GM12878 (cell line): ENCODE measurements around the gene NT5C. TPM values are rescaled to one million over a fixed set of nuclear protein-coding genes. Genes with fewer than 3 reads are reported as not detected.

Experiments
- ATAC-seq: fragments of 200-7000 bp; cut with Tn5 transposase; 3 replicates; pipeline ENCODE4 v1.9.1; 2020; ENCODE audit warnings: mild to moderate bottlenecking, moderate library complexity
- BruUV-seq: library from RNA; stranded (reverse); fragments of 400-500 nt; replicated peaks from 2 replicates; lab custom pipeline; 2021; lab: Mats Ljungman, UMichigan
- CTCF ChIA-PET: fragments of 300-600 bp; sonication (Branson Sonifier 250); formaldehyde crosslinking; extraction: SDS; loops from one replicate; lab custom pipeline; 2021; ENCODE audit warnings: inconsistent platforms; lab: Yijun Ruan, JAX
- POLR2A ChIA-PET: fragments of 350-600 bp; formaldehyde crosslinking; extraction: SDS; loops from one replicate; lab custom pipeline; 2021; ENCODE audit warnings: inconsistent platforms; lab: Charles Lee
- RAD21 ChIA-PET: fragments of 300-600 bp; sonication (Branson Sonifier 250); formaldehyde crosslinking; loops from one replicate; lab custom pipeline; 2023; ENCODE audit warnings: antibody characterized with exemption; ENCODE audit not compliant: unreplicated experiment; lab: Charles Lee
- SMC1A ChIA-PET: fragments of 300-600 bp; sonication (Branson Sonifier 250); formaldehyde crosslinking; loops from one replicate; lab custom pipeline; 2023; ENCODE audit not compliant: unreplicated experiment, uncharacterized antibody; lab: Charles Lee
- DNase-seq: peaks from one replicate; pipeline ENCODE4 v3.0.0-alpha.2; 2011; ENCODE audit warnings: low read depth, low spot score
- FAIRE-seq: peaks from 3 replicates; lab custom pipeline; 2011; peaks lifted over from hg19 to GRCh38; lab: Jason Lieb, UNC
- H2AFZ ChIP-seq: 2 replicates; pipeline ENCODE4 v1.6.0; 2011; ENCODE audit warnings: low read depth, low read length, control low read depth; ENCODE audit not compliant: control insufficient read depth
- H3K27ac ChIP-seq: 2 replicates; pipeline ENCODE4 v1.5.1; 2011; ENCODE audit warnings: control low read depth; ENCODE audit not compliant: control insufficient read depth, insufficient read depth
- H3K27me3 ChIP-seq, 2 experiments: replicated peaks in 1 of 2; 2 replicates each; pipeline versions ENCODE4 v1.6.0 to v1.6.1; 2011; ENCODE audit warnings: low read length in 1 of 2; ENCODE audit not compliant: control insufficient read depth in 2 of 2, insufficient read depth in 2 of 2
- H3K36me3 ChIP-seq, 2 experiments: 2 replicates each; pipeline ENCODE4 v1.5.1; 2011; ENCODE audit warnings: low read length in 1 of 2; ENCODE audit not compliant: control insufficient read depth in 2 of 2, insufficient read depth in 2 of 2
- H3K4me1 ChIP-seq: 2 replicates; pipeline ENCODE4 v1.6.1; 2011; ENCODE audit warnings: mild to moderate bottlenecking, low read length, moderate library complexity, mixed read lengths; ENCODE audit not compliant: control insufficient read depth, insufficient read depth
- H3K4me2 ChIP-seq: 2 replicates; pipeline ENCODE4 v1.6.0; 2011; ENCODE audit warnings: control low read depth; ENCODE audit not compliant: control insufficient read depth, insufficient read depth
- H3K4me3 ChIP-seq: fragments of 200-600 bp; sonication (generic); 2 replicates; pipeline ENCODE4 v1.5.1; 2016
- H3K79me2 ChIP-seq: 2 replicates; pipeline ENCODE4 v1.6.0; 2011; ENCODE audit warnings: low read length; ENCODE audit not compliant: control insufficient read depth, insufficient read depth
- H3K9ac ChIP-seq: 2 replicates; pipeline ENCODE4 v1.8.0; 2011; ENCODE audit warnings: low read length, control low read depth, mixed read lengths; ENCODE audit not compliant: control insufficient read depth, insufficient read depth
- H3K9me3 ChIP-seq: replicated peaks from 3 replicates; pipeline ENCODE4 v1.5.1; 2011; ENCODE audit warnings: mild to moderate bottlenecking, low read length; ENCODE audit not compliant: control insufficient read depth, insufficient read depth
- H4K20me1 ChIP-seq: 2 replicates; pipeline ENCODE4 v1.6.0; 2011; ENCODE audit not compliant: control insufficient read depth, insufficient read depth
- BCLAF1 ChIP-seq: fragments of 450-650 bp; IDR thresholded peaks from 2 replicates; pipeline ENCODE4 v1.6.1; 2017; ENCODE audit warnings: antibody characterized with exemption, mild to moderate bottlenecking, moderate library complexity
- CEBPB ChIP-seq, 2 experiments: fragments of 150-350 bp in 1 of 2; IDR thresholded peaks; 2 replicates each; pipeline ENCODE4 v1.6.1; 2012 to 2014; ENCODE audit warnings: low read depth in 2 of 2, low read length in 2 of 2, borderline replicate concordance in 1 of 2, inconsistent platforms in 1 of 2
- CREM ChIP-seq: IDR thresholded peaks from 2 replicates; pipeline ENCODE4 v1.6.1; 2014; ENCODE audit warnings: antibody characterized with exemption, low read depth
- DPF2 ChIP-seq: fragments of 450-650 bp; IDR thresholded peaks from 2 replicates; pipeline ENCODE4 v1.6.1; 2017; ENCODE audit warnings: mild to moderate bottlenecking
- POLR2A ChIP-seq: IDR thresholded peaks from 2 replicates; pipeline ENCODE4 v1.6.1; 2011; ENCODE audit warnings: low read depth, mild to moderate bottlenecking, low read length
- ZSCAN29 ChIP-seq: fragments of 450-650 bp; IDR thresholded peaks from 2 replicates; pipeline ENCODE4 v1.6.1; 2017; ENCODE audit warnings: mild to moderate bottlenecking, moderate library complexity
- WGBS: methylation state at CpG from one replicate; pipeline ENCODE4 v1.1.6; 2016; ENCODE audit warnings: low lambda C conversion rate; ENCODE audit not compliant: insufficient replicate concordance, insufficient coverage; ENCODE audit errors: missing lambda C conversion rate; 5-methylcytosine and 5-hydroxymethylcytosine counted together
- in situ Hi-C: fragments of 300-500 bp; cut with MboI; formaldehyde crosslinking; loops from 9 replicates; pipeline ENCODE4 v1.14.3; 2018; ENCODE audit warnings: mixed read lengths
- intact Hi-C: fragments of 100-400 bp; cut with micrococcal nuclease; formaldehyde crosslinking; loops from one replicate; pipeline ENCODE4 v1.14.2; 2022; ENCODE audit not compliant: unreplicated experiment
- polyA plus RNA-seq, 11 experiments: library from polyadenylated mRNA; depleted of rRNA in 4 of 11; unstranded in 6 of 11; stranded (reverse) in 5 of 11; fragments of >200 nt; fragmentation: Nextera tagmentation in 4 of 11; fragmentation: Illumina TruSeq in 1 of 11; extraction: Ambion mirVana in 4 of 11; extraction: Trizol in 1 of 11; gene quantifications; 1 replicate in 1 of 11; 2 replicates in 10 of 11; pipeline versions ENCODE4 v1.2.1 to v1.2.3, GENCODE V29; 2011 to 2016; ENCODE audit warnings: inconsistent platforms in 2 of 11, missing spikeins in 2 of 11, low read depth in 1 of 11
- total RNA-seq, 4 experiments: library from RNA; depleted of rRNA in 3 of 4; stranded (reverse); fragments of >200 nt in 3 of 4; fragmentation: Illumina TruSeq in 1 of 4; extraction: Trizol in 1 of 4; gene quantifications; 2 replicates each; pipeline versions ENCODE4 v1.2.1 to v1.2.3, GENCODE V29; 2013 to 2021

The NT5C gene
- total and polyA plus RNA-seq, 10 of the 15 experiments (the other 5 are each of a cell fraction or from before 2014, with no cell fraction given) = 3.7 to 158 (median 63.9) TPM

- FAIRE-seq (no peak), ATAC-seq (no peak), DNase-seq (no peak)
- ChIA-PET CTCF (interaction anchor here (7.6 kb wide), 1 partner anchor 30 kb away, joined by 54 read pairs; no protein-coding TSS in a partner anchor), POLR2A (no interaction called here), SMC1A (no interaction called here), RAD21 (no interaction called here)
- Histone ChIP-seq H3K79me2 (no peaks in the 10 kb centered on the region), H3K4me1 (peaks cover 27% of the 10 kb centered on the region), H3K9ac (no peak overlapping the region), H3K36me3 (no peaks in the 10 kb centered on the region), H3K27ac (no peak overlapping the region), H3K4me2 (no peak overlapping the region), H3K27me3 (no peaks in the 10 kb centered on the region), H3K4me3 (no peak overlapping the region), H2AFZ (no peak overlapping the region), H3K9me3 (no peaks in the 10 kb centered on the region), H4K20me1 (no peaks in the 10 kb centered on the region)
- 54% methylated on average over 6 of the region's 6 CpGs for WGBS
- in situ Hi-C loops (no loop called here), intact Hi-C loops (no loop called here)
- TF ChIP-seq CREM (no peak), BCLAF1 (no peak), CEBPB (IDR thresholded peaks at IDR 0.05; ENCODE audit: borderline replicate concordance in 1 of 2, low read depth in 2 of 2, low read length in 2 of 2) (no peak), POLR2A (no peak), ZSCAN29 (no peak), DPF2 (no peak)
- BruUV-seq = no TSS peak
These were observed 48.9 kb downstream of the NT5C start for GRCh38 chr17:75082683-75083082.
